Cardiac muscle cell (in vitro differentiated cells and primary cell): ENCODE measurements around the gene FBP2. TPM values are rescaled to one million over a fixed set of nuclear protein-coding genes. Genes with fewer than 3 reads are reported as not detected.
"Not testable (repeated sequence)": the region's sequence is repeated elsewhere in the genome, so short reads cannot be mapped to it uniquely, and the experiment has no call there.

ENCODE experiments used
- DNase-seq, 2 donors: peaks; one replicate each; pipeline versions ENCODE4 v3.0.0 to v3.0.0-alpha.2; 2010 to 2017; ENCODE audit warnings: low read depth in 1 of 2, low spot score in 1 of 2
- H3K27ac ChIP-seq: fragments of 200-600 bp; sonication (generic); 2 replicates; pipeline ENCODE4 v1.5.1; 2016
- H3K27me3 ChIP-seq: fragments of 200-600 bp; sonication (generic); 2 replicates; pipeline ENCODE4 v1.6.0; 2016; ENCODE audit warnings: control low read depth
- H3K36me3 ChIP-seq: fragments of 200-600 bp; sonication (generic); 2 replicates; pipeline ENCODE4 v1.5.1; 2016; ENCODE audit warnings: control low read depth
- H3K4me1 ChIP-seq: fragments of 200-600 bp; sonication (generic); 2 replicates; pipeline ENCODE4 v1.8.1; 2017; ENCODE audit warnings: low read depth, mild to moderate bottlenecking, mixed run types
- H3K4me3 ChIP-seq: fragments of 200-600 bp; sonication (generic); 2 replicates; pipeline ENCODE4 v1.5.1; 2016; ENCODE audit warnings: mild to moderate bottlenecking
- H3K9me3 ChIP-seq: fragments of 200-600 bp; sonication (generic); 2 replicates; pipeline ENCODE4 v1.5.1; 2017; ENCODE audit warnings: low read depth, mild to moderate bottlenecking, control low read depth
- CTCF ChIP-seq: IDR thresholded peaks from 2 replicates; pipeline ENCODE4 v1.5.1; 2012; ENCODE audit warnings: low read depth, mild to moderate bottlenecking, low read length
- polyA plus RNA-seq: library from polyadenylated mRNA; unstranded; fragments of >200 nt; fragmentation: Nextera tagmentation; extraction: Ambion mirVana; gene quantifications from 2 replicates; pipeline ENCODE4 v1.2.1, GENCODE V29; 2016
- total RNA-seq: library from RNA; depleted of rRNA; stranded (reverse); fragments of >200 nt; gene quantifications from 2 replicates; pipeline ENCODE4 v1.2.3, GENCODE V29; 2016

The FBP2 gene
- total and polyA plus RNA-seq, 2 experiments from 2014 or later: 0.32 TPM; not detected in 1

- no peak for TF ChIP-seq CTCF
- no peak for DNase-seq
Observed at GRCh38 chr9:94545940-94546339, 47.7 kb downstream of the FBP2 start.

GRCh38 chr9:94544335-94544734 is 49.3 kb downstream of the FBP2 start:
- not testable (repeated sequence) for H3K4me3 ChIP-seq, H3K27ac ChIP-seq, H3K27me3 ChIP-seq, H3K4me1 ChIP-seq, H3K36me3 ChIP-seq, DNase-seq, H3K9me3 ChIP-seq

More at GRCh38 chr9:94545940-94546339, 47.7 kb downstream of the FBP2 start:
- Histone ChIP-seq H3K27ac (no peak overlapping the region), H3K9me3 (no peaks in the 10 kb centered on the region), H3K4me3 (no peak overlapping the region), H3K36me3 (no peaks in the 10 kb centered on the region), H3K27me3 (no peaks in the 10 kb centered on the region), H3K4me1 (no peaks in the 10 kb centered on the region)

GRCh38 chr9:94538908-94539307 is 54.7 kb downstream of the FBP2 start:
- Histone ChIP-seq H3K4me3 (no peak overlapping the region), H3K27ac (no peak overlapping the region), H3K36me3 (no peaks in the 10 kb centered on the region), H3K27me3 (no peaks in the 10 kb centered on the region), H3K9me3 (no peaks in the 10 kb centered on the region), H3K4me1 (no peaks in the 10 kb centered on the region)
- DNase-seq: no peak
- TF ChIP-seq CTCF: no peak

GRCh38 chr9:94534901-94535300 is 58.7 kb downstream of the FBP2 start:
- DNase-seq: no peak
- Histone ChIP-seq H3K4me3 (no peak overlapping the region), H3K36me3 (no peaks in the 10 kb centered on the region), H3K9me3 (no peaks in the 10 kb centered on the region), H3K27ac (no peak overlapping the region), H3K4me1 (no peaks in the 10 kb centered on the region), H3K27me3 (no peaks in the 10 kb centered on the region)
- no peak for TF ChIP-seq CTCF

- TF ChIP-seq CTCF: no peak
- Histone ChIP-seq H3K9me3 (no peaks in the 10 kb centered on the region), H3K27ac (no peak overlapping the region), H3K4me3 (no peak overlapping the region), H3K27me3 (no peaks in the 10 kb centered on the region), H3K4me1 (no peaks in the 10 kb centered on the region), H3K36me3 (no peaks in the 10 kb centered on the region)
- no peak for DNase-seq
Observed at GRCh38 chr9:94533601-94534000, 60.0 kb downstream of the FBP2 start.

GRCh38 chr9:94533155-94533554 is 60.5 kb downstream of the FBP2 start:
- Histone ChIP-seq H3K4me1 (no peaks in the 10 kb centered on the region), H3K27me3 (no peaks in the 10 kb centered on the region), H3K36me3 (no peaks in the 10 kb centered on the region), H3K9me3 (no peaks in the 10 kb centered on the region), H3K4me3 (no peak overlapping the region), H3K27ac (no peak overlapping the region)
- no peak for TF ChIP-seq CTCF
- DNase-seq: no peak
